HFFc6 (cell line): ENCODE measurements around the gene TXLNG. TPM values are rescaled to one million over a fixed set of nuclear protein-coding genes. Genes with fewer than 3 reads are reported as not detected.
A peak's percentile ranks its signal among the peaks of the same experiment; 100 is the strongest.

Source experiments
- DNase-seq: peaks from one replicate; pipeline ENCODE4 v3.0.0-alpha.2; 2018
- H3K27ac Mint-ChIP-seq: 2 replicates; pipeline ENCODE4 v1.8.0; 2020; ENCODE audit warnings: mild to moderate bottlenecking, mixed read lengths
- H3K27me3 Mint-ChIP-seq: 2 replicates; pipeline ENCODE4 v1.8.0; 2021; ENCODE audit warnings: mild to moderate bottlenecking, moderate library complexity, mixed read lengths; ENCODE audit not compliant: insufficient read depth
- H3K36me3 Mint-ChIP-seq: 2 replicates; pipeline ENCODE4 v1.8.0; 2021; ENCODE audit warnings: low read depth, mixed read lengths
- H3K4me1 Mint-ChIP-seq: 2 replicates; pipeline ENCODE4 v1.8.0; 2020; ENCODE audit warnings: low read depth, mixed read lengths
- H3K4me3 Mint-ChIP-seq: 2 replicates; pipeline ENCODE4 v1.8.0; 2020; ENCODE audit warnings: mild to moderate bottlenecking, moderate library complexity, mixed read lengths
- H3K9me3 Mint-ChIP-seq: 2 replicates; pipeline ENCODE4 v1.8.0; 2020; ENCODE audit warnings: mild to moderate bottlenecking, mixed read lengths
- total RNA-seq, 6 experiments: library from RNA; stranded (reverse); fragmentation: NEBNext Ultra II Directional; extraction: Animal tissue kit (Norgen Biotek cat#: 25700); gene quantifications; 2 replicates in 1 of 6; 3 replicates in 5 of 6; pipeline ENCODE4 v1.2.3, GENCODE V29; 2021
- TF ChIP-seq, protein P1 (sequence below): fragments of 200-600 bp; sonication (generic); IDR thresholded peaks from 2 replicates; pipeline ENCODE4 v1.5.0; 2021; ENCODE audit warnings: antibody characterized with exemption, mild to moderate bottlenecking

TXLNG gene
- total RNA-seq, 6 experiments from 2014 or later: 6.8 to 7.8 (median 7.1) TPM

DNA sequence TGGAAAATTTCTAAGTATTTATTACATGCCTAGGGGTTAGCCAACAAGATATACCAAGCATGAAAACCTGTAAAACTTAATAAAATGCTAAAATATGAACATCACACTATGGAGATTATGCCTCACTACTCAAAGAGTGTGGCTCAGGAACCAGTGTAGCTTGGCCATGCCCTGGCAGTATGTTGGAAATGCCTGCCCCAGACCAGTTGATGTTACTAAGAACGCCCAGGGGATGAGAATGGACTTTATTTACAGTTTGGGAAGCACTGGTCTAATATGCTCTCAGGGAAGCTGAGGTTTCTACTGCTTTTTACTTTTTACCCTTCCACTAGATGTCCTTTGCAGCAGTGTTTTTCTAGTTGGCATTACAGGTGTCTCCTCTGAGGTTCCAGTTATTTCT, 23.7 kb upstream of the TXLNG start:
- H3K27me3 Mint-ChIP-seq: no peaks in the 10 kb centered on the region
- DNase-seq: no peak
- TF ChIP-seq, protein P1, sequence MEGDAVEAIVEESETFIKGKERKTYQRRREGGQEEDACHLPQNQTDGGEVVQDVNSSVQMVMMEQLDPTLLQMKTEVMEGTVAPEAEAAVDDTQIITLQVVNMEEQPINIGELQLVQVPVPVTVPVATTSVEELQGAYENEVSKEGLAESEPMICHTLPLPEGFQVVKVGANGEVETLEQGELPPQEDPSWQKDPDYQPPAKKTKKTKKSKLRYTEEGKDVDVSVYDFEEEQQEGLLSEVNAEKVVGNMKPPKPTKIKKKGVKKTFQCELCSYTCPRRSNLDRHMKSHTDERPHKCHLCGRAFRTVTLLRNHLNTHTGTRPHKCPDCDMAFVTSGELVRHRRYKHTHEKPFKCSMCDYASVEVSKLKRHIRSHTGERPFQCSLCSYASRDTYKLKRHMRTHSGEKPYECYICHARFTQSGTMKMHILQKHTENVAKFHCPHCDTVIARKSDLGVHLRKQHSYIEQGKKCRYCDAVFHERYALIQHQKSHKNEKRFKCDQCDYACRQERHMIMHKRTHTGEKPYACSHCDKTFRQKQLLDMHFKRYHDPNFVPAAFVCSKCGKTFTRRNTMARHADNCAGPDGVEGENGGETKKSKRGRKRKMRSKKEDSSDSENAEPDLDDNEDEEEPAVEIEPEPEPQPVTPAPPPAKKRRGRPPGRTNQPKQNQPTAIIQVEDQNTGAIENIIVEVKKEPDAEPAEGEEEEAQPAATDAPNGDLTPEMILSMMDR: no peak
- H3K36me3 Mint-ChIP-seq: no peaks in the 10 kb centered on the region; the same call in 1 of the 2 replicates
- no peaks in the 10 kb centered on the region for H3K9me3 Mint-ChIP-seq
- no peak overlapping the region; the same call in 1 of the 2 replicates for H3K27ac Mint-ChIP-seq
- no peak overlapping the region for H3K4me3 Mint-ChIP-seq
- no peaks in the 10 kb centered on the region for H3K4me1 Mint-ChIP-seq

DNA sequence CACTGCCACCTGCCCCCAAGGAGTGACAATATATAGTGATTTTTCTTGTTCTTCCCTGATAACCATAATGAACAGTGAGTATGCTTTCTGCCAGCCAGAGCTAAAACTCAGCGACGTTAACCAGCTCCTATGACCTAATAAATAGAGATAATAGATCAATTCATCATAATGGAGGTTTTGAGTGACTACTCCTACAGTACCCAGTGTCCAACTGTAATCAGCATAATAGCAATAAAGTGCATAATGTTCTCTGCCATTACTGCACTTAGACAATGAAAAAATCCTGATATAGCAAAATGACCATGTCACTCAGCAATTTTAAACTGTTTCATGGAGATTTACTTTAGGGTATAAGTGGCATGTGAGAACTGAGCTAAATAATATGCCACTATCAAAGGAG, 20.7 kb upstream of the TXLNG start:
- Mint-ChIP-seq H3K4me3 (no peak overlapping the region), H3K27ac (no peak overlapping the region), H3K27me3 (no peaks in the 10 kb centered on the region), H3K36me3 (no peaks in the 10 kb centered on the region; the same call in 1 of the 2 replicates), H3K4me1 (peaks cover 1% of the 10 kb centered on the region; the same call in 1 of the 2 replicates), H3K9me3 (no peaks in the 10 kb centered on the region)
- TF ChIP-seq, protein P1: no peak
- no peak for DNase-seq

DNA sequence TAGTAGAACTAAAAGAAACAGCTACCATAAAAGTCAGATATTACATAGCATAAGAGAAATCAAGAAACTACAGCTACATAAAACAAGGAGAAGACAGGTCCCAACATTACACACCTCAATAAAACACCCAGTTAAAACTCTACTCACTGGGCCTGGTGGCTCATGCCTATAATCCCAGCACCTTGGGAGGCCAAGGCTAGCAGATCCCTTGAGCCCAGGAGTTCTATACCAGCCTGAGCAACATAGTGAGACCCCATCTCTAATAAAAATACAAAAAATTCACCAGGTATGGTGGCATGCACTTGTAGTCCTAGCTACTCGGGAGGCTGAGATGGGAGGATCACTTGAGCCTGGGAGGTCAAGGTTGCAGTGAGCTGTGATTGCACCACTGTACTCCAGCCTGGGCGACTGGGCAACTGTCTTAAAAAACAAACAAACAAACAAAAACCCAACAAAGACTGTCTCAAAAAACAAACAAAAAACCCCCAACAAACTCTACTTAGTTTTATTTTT, 15.2 kb upstream of the TXLNG start:
- Mint-ChIP-seq H3K4me1 (peaks cover 4% of the 10 kb centered on the region; the same call in 1 of the 2 replicates), H3K4me3 (no peak overlapping the region), H3K27me3 (no peaks in the 10 kb centered on the region), H3K9me3 (no peaks in the 10 kb centered on the region), H3K36me3 (no peaks in the 10 kb centered on the region), H3K27ac (peak overlapping the region; percentile 99; the same call in 1 of the 2 replicates)
- TF ChIP-seq, protein P1: no peak
- no peak for DNase-seq

- Mint-ChIP-seq H3K27me3 (peaks cover under 1% of the 10 kb centered on the region), H3K9me3 (no peaks in the 10 kb centered on the region), H3K4me3 (no peak overlapping the region), H3K27ac (peak overlapping the region; percentile 99), H3K36me3 (no peaks in the 10 kb centered on the region), H3K4me1 (peaks cover 4% of the 10 kb centered on the region; the same call in 1 of the 2 replicates)
- DNase-seq: peak; percentile 83
- TF ChIP-seq, protein P1: no peak
Measured at GRCh38 chrX:16771483-16772398, 14.5 kb upstream of the TXLNG start.

DNA sequence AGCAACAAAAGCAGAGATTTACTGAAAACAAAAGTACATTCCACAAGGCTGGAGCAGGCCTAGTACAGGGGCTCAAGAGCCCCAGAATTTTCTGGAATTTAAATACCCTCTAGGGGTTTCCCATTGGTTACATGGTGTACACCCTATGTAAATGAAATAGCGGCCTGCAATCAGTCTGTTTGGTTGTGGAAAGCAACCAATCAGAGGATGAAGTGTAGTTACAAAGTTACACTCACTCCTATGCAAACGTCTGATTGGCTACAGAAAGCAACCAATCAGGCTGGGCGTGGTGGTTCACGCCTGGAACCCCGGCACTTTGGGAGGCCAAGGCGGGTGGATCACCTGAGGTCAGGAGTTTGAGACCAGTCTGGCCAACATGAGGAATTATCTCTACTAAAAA, 13.8 kb upstream of the TXLNG start:
- no peaks in the 10 kb centered on the region for H3K36me3 Mint-ChIP-seq
- peaks cover 4% of the 10 kb centered on the region; the same call in 1 of the 2 replicates for H3K4me1 Mint-ChIP-seq
- peaks cover 2% of the 10 kb centered on the region for H3K27me3 Mint-ChIP-seq
- no peaks in the 10 kb centered on the region for H3K9me3 Mint-ChIP-seq
- H3K4me3 Mint-ChIP-seq: no peak overlapping the region
- peak overlapping the region; percentile 99; the same call in 1 of the 2 replicates for H3K27ac Mint-ChIP-seq
- no peak for DNase-seq
- TF ChIP-seq, protein P1: no peak
